ENCODE measurements around the gene JMJD1C.

The JMJD1C gene

GRCh38 chr10:63210611-63211196 is 255.1 kb downstream of the JMJD1C start:
- FAIRE-seq: no peak

- FAIRE-seq: no peak
Observed at GRCh38 chr10:63209705-63210104, 256.1 kb downstream of the JMJD1C start.

- FAIRE-seq: no peak
Observed at GRCh38 chr10:63208986-63209385, 256.8 kb downstream of the JMJD1C start.

- FAIRE-seq: no peak
Observed at GRCh38 chr10:63206997-63207811, 258.6 kb downstream of the JMJD1C start.

- no peak for FAIRE-seq
Observed at GRCh38 chr10:63206576-63206975, 259.2 kb downstream of the JMJD1C start.

GRCh38 chr10:63205421-63205820 is 260.4 kb downstream of the JMJD1C start:
- FAIRE-seq: no peak

GRCh38 chr10:63204667-63205391 is 260.9 kb downstream of the JMJD1C start:
- no peak for FAIRE-seq

- FAIRE-seq: no peak
Observed at GRCh38 chr10:63201118-63201517, 264.7 kb downstream of the JMJD1C start.

GRCh38 chr10:63200431-63200830 is 265.3 kb downstream of the JMJD1C start:
- FAIRE-seq: no peak

GRCh38 chr10:63199716-63200115 is 266.1 kb downstream of the JMJD1C start:
- FAIRE-seq: no peak

GRCh38 chr10:63197344-63198092 is 268.3 kb downstream of the JMJD1C start:
- no peak for FAIRE-seq

GRCh38 chr10:63192826-63193225 is 273.0 kb downstream of the JMJD1C start:
- no peak for FAIRE-seq

- no peak for FAIRE-seq
Observed at GRCh38 chr10:63175534-63175933, 290.2 kb downstream of the JMJD1C start.

GRCh38 chr10:63173468-63174232 is 292.1 kb downstream of the JMJD1C start:
- no peak for FAIRE-seq

- peak; percentile 11 for FAIRE-seq
Observed at GRCh38 chr10:63171926-63172325, 293.9 kb downstream of the JMJD1C start.

GRCh38 chr10:63171255-63171855 is 294.4 kb downstream of the JMJD1C start:
- FAIRE-seq: no peak

GRCh38 chr10:63169624-63170023 is 296.2 kb downstream of the JMJD1C start:
- no peak for FAIRE-seq

- no peak for FAIRE-seq
Observed at GRCh38 chr10:63168821-63169462, 296.8 kb downstream of the JMJD1C start.

GRCh38 chr10:63166742-63167258 is 299.0 kb downstream of the JMJD1C start:
- peak; percentile 96 for FAIRE-seq

- no peak for FAIRE-seq
Observed at GRCh38 chr10:63165249-63165648, 300.5 kb downstream of the JMJD1C start.

- no peak for FAIRE-seq
Observed at GRCh38 chr10:63164166-63164623, 301.6 kb downstream of the JMJD1C start.

Data from G401.6 (cell line).